Stimulated activated CD4-positive, alpha-beta T cell treated with anti-CD3 and anti-CD28 coated beads, Interleukin-12 subunit alpha, Interleukin-12 subunit beta, amount 100 ng/mL, for 4 hours (primary cell): Measurements from ENCODE around the gene CYP26A1.
"Not testable (repeated sequence)": the region's sequence is repeated elsewhere in the genome, so short reads cannot be mapped to it uniquely, and the experiment has no call there.

Source experiments
- DNase-seq: peaks from one replicate; pipeline ENCODE4 v3.0.0-alpha.2; 2020

The CYP26A1 gene

DNA sequence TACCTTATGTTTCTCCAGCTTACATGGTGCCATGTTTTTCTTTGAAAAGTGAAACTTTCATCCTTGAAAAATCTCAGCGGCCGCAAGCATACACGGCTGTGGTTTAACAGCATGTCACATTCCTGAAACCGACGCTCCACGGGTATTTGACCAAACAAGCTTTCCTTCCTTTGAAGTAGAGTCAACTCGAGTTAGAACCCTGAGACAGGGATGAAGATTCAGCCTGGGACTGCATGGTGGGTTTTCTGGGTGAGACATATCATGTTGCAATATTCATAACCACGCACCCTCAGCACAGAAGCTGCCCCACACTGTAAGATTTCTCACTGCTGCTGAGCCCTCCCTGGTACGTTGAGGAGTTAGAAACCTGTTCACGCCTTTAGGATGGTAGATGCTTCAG, 8.1 kb downstream of the CYP26A1 start:
- DNase-seq = no peak

DNA sequence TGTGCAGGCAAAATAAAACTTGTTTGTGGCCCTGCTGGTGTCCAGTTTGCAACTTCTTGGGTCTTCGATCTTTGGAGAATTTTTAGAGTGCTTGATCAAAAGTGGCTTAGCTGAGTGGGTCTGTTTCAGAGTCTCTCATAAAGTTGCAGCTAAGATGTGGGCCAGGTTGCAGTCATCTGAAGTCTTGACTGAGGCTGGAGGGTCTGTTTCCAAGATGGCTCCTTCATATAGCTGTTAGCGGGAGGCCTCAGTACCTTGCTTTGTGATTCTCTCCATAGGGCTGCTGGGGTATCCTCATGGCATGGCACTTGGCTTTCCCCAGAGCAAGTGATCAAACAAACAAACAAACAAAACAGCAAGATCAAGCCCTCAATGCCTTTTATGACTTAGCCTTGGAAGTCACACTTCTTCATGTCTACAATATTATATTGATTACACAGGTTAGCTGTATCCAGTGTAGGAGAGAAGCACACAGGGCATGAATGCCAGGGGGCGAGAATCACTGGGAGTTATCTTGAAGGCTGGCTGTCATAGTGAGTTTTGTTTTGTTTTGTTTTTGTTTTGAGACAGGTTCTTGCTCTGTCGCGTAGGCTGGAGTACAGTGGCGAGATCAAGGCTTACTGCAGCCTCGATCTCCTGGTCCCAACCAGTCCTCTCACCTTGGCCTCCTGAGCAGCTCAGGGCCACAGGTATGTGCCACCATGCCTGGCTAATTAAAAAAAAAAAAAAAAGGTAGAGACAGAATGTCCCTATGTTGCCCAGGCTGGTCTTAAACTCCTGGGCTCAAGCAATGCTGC, 10.2 kb downstream of the CYP26A1 start:
- no peak for DNase-seq

DNA sequence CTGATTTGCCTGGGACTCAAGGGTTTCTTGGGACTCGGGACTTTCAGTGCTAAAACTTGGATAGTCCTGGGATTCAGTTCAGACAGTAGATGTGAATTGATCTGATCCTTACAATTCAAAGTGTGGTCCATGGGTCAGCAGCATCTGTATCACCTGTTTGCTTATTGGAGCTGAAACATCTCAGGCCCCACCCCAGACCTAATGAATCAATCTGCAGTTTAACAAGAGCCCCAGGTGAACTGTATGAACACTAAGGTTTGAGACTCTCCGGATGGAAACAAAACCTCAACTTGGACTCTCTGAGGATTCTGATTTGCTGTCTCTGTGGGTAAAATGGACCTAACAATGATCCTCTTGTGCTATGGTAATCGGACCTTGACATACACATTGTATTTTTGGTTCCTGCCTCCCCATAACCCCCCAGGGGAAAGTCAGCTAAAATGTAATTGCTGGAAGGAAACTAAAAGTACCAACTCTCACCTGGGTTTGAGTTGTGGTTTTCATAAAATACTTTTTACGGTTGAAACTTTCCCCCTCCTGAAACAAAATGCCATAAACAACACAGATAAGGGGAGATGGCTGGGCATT, 11.7 kb downstream of the CYP26A1 start:
- no peak for DNase-seq

DNA sequence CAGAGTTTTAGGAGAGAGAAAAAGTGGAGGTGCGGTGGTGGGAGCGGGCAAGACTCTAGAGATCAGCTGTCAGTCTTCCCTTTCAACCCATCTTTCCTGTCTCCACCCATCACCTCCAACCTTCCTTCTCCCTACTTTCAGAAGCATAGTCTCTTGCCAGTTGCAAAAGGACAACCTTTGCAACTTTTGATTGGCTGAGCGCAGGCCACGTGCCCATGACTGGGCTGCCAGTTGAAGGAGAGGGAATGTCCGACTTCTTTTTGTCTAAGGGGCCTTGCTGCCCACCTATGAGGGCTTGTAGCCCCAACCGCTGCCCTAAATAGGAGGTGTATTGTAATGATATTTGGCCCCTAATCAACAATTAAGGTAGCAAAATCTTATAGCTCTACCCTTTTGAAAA, 12.6 kb downstream of the CYP26A1 start:
- DNase-seq = no peak

DNA sequence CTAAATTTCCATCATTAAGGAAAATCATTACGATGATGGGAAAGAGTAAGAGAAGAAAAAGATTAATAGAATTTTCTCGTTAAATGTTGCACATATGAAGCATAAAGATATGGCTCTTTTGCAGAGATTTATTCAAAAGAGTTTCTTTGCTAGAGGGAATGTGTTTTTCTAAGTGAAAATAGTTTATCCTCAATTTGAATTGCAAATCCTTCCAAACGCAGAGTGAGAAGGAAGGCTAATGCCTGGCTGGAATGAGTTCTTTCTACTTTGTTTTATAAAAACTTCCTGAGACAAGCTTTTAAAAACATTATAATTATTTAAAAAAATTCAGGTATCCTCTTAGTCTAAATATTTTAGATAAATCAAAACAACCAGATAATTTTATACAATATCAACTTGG, 14.2 kb downstream of the CYP26A1 start:
- DNase-seq = no peak

DNA sequence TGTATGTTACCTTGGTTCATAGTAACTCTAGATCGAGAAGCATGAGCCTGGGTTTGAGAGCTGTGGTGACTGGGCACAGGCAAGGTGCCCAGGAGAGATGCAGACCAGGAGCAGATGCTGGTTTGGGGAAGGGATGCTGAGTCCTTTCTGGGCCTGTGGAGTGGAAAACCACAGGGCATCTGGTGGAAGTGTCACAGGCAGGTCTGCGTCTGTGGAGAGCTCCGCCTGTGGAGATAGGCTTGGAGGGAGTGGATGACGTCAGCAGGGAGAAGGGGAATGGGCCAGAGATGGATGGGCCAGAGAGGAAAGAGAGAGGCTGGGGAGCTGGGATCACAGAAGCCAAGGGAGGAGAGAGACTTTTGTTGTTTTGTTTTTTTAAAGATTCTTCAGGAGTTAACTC, 14.8 kb downstream of the CYP26A1 start:
- DNase-seq = no peak

DNA sequence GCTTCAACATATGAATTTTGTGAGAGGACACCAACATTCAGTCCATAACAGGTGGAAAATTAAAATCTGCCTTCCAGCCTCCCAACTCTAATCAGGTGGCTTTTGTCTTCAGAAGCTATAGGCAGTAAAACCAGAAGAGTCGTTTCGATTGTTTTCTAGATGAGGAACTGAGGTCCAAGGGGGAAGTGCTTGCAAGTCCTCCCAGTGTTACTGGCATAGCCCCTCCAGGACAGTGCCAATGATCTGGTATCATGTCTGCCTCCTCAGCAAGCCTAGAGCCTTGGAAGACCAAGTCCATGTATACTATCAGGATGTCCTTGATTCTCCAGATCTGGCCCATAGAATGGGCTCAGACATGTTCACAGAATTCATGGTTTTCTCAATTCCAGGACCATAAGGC, 16.9 kb downstream of the CYP26A1 start:
- no peak for DNase-seq

DNA sequence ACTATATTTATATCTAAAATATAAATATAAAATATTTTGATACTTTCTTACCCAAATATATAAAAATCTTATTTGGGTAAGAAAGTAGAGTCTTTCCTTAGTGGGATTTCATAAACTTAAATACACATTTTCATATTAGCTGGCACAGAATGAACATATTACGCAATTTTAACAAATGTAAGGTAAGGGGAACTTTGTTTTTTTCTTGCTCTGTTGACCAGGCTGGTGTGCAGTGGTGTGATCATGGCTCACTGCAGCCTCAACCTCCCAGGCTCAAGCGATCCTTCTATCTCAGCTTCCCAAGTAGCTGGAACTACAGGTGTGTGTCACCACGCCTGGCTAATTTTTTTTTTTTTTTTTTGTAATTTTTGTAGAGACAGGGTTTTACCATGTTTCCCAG, 18.3 kb downstream of the CYP26A1 start:
- no peak for DNase-seq

DNA sequence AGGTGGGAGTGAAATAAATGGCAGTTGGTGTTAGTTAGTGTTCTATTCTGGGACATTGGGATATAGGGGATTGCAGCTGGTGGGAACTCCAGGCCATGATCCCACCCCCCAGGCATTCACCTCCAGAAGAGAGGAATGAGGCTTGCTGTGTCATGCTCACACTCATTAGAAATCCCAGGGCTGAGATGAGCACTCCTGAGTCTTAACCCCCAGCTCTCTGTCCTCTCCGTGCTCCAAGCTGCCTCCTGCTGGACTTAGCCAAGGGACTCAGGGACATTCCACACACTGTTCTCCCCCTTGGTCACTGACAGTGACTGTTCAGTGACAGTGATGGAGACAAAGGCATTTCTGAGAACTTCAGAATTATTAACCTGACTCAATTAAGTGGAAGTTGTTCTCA, 21.5 kb downstream of the CYP26A1 start:
- DNase-seq = no peak

DNA sequence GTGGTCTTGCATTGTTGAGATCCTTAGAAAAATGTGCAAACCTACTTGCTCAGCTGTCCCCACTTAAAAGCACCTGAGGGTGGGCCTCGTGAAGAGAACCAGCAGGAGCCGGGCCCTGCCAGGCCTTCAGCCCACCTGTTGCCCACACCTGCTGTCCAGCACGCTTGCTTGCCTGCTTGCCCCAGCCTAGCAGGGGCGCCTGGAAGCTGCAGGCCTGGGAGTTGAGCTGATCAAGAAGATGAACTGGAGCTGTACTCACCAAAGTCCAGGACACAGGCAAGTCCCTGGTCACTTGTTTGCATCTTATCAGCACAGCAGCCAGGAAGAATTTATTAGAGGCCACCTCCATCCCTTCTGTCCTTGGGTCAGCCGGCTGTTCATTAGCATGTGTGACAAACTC, 23.2 kb downstream of the CYP26A1 start:
- DNase-seq = no peak

DNA sequence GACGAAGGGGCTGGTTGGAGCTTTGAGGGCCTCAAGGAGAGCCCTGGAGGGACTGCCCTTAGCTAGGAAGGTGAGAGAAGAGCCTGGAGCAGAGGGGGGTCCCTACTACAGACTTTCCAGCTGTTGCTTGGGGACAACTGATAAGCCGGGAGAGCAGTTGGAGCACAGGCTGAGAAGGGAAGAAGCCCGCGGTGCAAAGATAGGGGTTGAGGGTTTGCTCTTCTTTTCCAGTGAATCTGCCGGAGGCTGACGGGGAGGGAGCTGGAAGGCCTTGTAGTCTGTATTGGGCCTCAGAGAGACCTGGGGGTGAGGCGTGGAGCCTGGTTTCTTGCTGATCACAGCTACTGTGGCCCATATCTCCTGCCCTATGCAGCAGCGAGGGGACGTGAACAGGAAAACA, 23.7 kb downstream of the CYP26A1 start:
- no peak for DNase-seq

DNA sequence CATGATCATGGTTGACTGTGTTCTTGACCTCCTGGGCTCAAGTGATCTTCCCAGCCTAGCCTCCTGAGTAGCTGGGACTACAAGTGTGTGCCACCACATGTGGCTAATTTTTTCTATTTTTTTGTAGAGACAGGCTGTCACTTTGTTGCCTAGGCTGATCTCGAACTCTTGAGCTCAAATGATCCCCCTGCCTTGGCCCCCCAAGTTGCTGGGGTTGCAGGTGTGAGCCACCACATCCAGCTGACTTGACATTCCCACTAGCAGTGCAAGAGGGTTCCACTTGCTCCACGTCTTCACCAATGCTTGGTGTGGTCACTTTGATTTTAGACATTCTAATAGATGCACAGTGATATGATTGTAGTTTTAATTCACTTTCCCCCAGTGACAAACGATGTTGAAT, 25.1 kb downstream of the CYP26A1 start:
- DNase-seq = no peak

DNA sequence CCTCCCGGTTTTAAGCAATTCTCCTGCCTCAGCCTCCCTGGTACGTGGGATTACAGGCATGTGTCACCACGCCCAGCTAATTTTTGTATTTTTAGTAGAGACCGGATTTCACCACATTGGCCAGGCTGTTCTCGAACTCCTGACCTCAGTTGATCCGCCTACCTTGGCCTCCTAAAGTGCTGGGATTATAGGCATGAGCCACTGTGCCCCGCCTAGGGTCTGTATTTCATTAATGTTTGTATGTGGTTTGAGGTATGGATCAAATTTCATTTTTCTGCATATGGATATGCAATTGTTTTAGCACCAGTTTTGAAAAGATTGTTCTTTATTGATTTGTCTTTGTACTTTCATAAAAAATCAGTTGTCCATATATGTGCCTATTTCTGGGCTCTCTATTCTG, 26.0 kb downstream of the CYP26A1 start:
- no peak for DNase-seq

DNA sequence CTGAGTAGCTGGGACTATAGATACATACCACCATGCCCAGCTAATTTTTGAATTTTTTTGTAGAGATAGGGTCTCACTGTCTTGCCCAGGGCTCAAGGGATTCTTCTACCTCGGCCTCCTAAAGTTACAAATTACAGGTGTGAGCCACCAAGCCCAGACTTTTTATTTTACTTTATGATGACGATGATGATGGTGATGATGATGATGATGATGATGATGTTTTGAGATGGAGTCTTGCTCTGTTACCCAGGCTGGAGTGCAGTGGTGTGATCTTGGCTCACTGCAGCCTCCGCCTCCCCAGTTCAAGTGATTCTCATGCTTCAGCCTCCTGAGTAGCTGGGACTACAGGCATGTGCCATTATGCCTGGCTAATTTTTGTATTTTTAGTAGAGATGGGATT, 27.5 kb downstream of the CYP26A1 start:
- not testable (repeated sequence) for DNase-seq

DNA sequence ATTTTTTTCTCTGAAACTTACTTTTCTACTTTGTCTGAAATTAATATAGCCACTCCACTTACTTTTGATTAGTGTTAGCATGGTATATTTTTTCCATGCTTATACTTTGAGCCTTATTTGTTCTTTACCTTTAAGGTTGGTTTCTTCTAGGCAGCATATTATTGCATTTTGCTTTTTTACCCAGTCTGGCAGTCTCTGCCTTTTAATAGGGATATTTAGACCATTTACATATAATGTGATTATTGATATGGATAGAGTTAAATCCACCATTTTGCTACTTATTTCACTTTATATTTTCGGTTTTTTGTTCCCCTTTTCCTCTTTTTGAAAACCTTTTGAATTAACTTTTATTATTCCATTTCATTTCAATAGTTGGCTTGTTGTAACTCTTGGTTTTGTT, 30.3 kb downstream of the CYP26A1 start:
- DNase-seq = no peak

DNA sequence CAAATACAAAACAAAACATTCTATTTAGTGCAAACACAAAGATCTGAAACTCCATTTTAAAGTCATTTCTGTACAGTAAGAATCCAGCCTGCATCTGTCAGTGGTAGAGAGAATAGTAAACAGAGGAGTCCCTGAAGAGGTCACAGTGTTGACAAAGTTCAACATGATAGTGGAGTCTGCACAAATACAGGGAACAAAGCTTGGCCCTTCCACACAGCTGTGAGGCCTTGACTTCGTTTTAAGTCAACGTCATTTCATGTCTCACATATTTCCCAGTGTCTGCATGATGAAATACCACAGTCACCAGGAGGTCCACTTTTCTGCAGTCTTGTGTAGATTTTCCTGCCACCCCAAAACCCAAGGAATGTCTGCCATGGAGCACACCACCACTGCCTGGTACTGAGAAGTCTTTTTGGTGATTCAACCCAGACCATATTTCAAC, 33.0 kb downstream of the CYP26A1 start:
- DNase-seq = no peak

DNA sequence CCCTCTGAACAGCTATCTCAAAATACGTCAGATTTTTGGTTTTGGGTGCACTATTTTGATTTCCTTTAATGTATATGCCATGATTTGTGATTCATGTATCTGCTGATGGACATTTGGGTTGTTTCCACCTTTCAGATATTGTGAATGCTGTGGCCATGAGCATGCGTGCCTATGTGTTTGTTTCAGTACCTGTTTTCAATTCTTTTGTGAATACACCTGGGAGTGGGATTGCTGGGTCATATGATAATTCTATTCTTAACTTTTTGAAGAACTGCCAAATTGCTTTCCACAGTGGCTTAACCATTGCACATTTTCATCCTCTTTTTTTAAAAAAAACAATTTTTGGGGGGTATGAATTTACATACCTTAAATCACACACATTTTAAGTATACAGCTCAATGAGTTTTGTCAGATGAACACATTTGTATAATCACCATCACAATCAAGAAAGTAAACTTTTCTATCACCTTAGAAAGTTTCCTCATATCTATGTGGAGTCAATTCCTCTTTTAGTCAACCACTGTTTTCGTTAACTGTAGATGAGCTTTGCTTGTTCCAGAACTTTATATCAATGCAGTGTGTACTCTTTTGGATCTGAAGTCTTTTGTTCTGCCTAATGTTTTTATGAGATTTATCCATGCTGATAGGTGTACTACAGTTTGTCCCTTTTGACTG, 36.9 kb downstream of the CYP26A1 start:
- no peak for DNase-seq

DNA sequence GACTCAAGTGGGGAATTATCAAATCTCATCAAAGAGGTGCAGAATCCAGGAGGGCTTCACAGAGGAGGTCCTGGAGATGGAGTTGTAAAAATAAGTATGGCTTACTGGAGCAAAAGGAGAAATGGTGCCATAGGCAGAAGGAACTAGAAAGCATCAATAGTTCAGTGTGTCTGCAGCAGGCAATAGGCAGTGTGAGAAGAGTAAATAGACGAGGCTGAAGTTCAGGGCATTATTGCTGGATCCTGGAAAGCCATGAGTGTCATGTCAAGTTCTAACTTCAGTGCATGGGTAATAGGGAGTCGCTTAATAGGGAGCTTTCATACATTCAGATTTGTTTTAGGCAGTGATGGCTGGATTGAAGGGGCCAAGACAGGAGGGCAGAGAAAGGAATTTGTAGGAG, 39.3 kb downstream of the CYP26A1 start:
- DNase-seq = no peak

DNA sequence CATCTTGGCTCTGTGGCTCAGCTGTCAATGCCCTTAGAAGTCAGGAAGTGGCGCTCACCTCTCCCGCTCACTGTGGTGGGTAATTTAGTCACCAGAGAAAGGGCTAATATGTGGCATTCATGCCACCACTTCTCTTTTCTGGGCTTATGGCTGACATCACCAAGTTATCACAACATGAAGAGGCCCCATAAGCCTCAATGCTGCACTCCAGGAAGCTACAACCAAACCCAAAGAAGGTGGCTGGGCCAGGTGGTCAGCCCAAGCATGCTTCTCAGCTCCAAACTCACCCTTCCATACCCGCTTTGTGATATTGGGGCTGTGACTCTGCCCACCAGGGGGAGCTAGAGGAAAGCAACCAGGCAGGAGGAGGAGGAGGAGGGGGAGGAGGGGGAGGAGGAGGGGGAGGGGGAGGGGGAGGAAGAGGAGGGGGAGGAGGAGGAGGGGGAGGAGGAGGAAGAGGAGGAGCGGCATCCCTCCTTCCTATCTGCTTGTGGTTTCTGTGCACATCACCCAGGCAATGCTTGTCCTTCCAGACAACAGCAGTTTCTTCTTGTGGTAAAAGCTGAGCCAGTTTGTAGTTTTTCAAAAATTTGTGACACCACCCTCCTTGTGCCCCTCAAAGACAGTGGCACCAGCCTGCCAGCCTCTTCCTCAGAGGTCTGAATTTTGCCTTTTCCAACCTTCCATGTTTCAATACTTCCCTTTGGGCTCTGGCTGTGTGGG, 42.1 kb downstream of the CYP26A1 start:
- DNase-seq = peak; percentile 68

DNA sequence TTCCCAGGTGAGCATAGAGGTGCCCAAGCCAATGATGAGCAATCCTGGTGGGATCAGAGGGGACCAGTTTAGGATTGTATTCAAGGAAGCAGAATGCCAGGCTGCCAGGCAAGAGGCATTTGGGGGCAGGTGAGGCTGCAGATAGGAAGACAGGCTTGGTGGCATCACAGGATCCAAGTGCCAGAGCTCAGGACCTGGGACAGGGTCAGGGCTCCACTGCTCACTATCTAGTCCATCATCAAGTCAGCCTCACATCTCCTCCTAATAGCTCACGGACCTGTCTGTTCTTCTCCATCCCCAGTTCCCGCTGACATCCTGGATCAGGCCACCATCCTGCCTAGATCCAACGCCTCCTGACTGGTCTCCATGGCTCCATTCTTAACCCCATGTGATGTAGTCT, 47.6 kb downstream of the CYP26A1 start:
- DNase-seq = no peak

DNA sequence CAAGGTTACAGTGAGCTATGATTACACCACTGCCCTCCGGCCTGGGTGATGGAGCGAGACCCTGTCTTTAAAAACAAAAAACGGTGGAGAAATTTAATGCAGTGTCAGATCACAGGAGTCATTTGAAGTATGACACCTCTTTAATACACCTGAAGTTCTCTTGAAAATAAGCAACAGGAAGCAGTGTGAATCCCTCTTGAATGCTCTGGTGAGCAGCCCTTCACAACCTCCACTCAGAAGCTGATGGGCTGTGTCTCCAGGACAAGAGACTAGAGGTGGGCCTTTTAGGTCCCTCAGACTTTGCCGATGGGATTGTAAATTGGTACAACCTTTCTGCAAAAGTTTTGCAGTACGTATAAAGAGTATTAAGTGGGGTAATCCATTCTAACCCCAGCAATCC, 50.1 kb downstream of the CYP26A1 start:
- DNase-seq = no peak

DNA sequence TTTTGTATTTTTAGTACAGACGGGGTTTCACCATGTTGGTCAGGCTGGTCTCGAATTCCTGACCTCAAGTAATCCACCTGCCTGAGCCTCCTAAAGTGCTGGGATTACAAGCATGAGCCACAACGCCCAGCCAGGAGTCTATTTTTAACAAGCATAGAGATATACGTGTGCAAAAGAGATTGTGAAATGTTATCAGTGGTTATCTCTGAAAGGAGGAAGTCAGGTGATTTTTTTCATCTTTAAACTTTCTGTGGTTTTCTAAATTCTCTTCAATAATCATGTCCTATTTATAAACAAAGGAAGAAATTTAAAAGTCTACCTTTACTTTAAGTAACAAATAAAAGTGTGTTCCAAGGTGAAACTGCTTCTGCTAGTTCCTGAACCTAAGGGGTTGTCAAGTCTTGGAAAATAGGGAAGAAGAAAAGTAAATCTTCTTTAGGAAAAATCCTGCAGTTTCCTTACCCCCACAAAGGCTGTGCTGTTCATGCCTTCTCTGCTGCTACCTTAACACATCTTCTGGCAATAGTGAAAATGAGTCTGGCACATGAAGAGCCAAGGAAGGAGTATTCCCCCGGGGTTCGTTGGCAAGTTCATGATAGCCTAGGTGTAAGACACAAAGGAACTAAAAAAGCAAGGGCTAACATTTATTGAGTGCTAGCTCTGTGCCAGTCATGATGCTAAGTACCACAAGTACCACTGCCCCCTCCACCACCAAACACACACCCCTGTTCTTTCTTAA, 51.1 kb downstream of the CYP26A1 start:
- no peak for DNase-seq

DNA sequence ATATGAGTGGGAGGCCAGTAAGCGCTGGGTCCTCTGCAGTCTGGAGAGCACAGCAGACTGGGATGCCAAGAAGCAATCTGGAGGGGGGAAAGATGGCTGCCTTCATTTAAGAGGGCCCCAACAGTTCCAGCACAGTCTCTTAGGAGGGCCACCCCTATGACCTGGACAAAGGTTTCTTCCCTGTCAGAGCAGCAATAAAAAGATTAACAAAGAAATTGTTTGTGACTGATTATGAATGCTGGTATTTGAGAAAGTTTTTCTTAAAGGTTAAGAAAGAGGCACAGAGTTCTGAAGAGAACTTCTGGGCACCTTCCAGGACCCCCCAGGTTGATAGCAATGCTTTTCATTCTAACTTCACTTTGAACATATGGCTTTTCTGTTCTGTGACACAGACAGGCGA, 52.3 kb downstream of the CYP26A1 start:
- no peak for DNase-seq
